Measurements from ENCODE around the gene JARID2. TPM values are rescaled to one million over a fixed set of nuclear protein-coding genes. Genes with fewer than 3 reads are reported as not detected.

JARID2 gene
- polyA plus RNA-seq, 5 donors, result 14.7 to 18.1 (median 17.7) TPM

GRCh38 chr6:15439410-15440025 lies 193.6 kb downstream of the JARID2 start:
- DNase-seq, result no peak

- no peak for DNase-seq
Measured at GRCh38 chr6:15440040-15440439, 194.2 kb downstream of the JARID2 start.

- no peak for DNase-seq
Measured at GRCh38 chr6:15441215-15441868, 195.5 kb downstream of the JARID2 start.

DNA sequence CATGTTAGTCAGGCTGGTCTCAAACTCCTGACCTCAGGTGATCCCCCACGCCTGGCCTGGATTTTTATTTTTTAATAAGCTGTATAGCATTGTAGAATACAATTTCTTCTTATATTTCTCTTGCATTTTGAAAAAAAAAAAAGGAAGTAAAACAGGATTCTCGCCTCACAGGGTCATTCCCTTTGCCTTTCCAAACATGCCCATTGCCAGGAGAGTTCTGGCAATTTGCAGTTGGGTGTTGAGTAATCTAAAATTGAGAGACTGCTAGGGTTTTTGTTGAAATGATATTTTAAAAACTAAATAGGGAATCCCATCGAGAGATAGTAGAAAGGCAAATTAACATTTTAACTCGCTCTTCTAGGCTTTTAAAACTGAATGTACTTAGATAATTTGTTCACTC lies 196.1 kb downstream of the JARID2 start:
- DNase-seq, result no peak

- DNase-seq, result no peak
Measured at GRCh38 chr6:15442467-15442866, 196.6 kb downstream of the JARID2 start.

DNA sequence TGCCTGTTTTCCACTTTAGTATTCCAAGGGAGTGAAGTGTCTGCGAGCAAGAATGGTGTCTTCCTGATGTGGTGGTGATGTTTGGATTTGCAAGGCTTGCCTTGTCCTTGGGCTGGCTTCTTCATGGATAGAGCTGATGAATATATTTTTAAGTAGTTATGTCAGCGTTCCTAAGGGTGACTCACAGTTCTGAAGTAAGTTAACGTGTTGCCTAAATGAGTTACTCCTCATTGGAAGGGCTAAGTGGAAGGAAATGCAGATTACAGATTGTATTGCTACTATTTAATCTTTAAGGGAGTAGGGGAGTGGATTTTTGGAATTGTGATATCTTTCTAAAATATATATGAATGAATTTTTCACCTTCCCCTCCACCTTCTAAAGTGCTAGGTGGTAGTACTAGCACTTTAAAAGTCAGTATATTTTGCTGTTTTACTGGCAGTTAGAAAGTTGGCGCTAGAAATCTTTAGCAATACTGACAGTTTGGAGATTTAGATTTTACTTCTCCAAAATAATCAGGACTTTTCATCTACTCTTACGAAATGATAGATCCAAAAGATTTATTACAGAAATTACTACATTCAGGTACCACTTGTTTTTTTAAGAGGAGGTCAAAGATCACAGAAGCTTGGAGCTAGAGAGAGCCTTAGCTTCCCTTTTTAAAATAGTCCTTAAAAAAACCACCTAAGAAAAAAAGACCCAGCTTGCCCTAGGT lies 197.4 kb downstream of the JARID2 start:
- DNase-seq, result no peak

DNA sequence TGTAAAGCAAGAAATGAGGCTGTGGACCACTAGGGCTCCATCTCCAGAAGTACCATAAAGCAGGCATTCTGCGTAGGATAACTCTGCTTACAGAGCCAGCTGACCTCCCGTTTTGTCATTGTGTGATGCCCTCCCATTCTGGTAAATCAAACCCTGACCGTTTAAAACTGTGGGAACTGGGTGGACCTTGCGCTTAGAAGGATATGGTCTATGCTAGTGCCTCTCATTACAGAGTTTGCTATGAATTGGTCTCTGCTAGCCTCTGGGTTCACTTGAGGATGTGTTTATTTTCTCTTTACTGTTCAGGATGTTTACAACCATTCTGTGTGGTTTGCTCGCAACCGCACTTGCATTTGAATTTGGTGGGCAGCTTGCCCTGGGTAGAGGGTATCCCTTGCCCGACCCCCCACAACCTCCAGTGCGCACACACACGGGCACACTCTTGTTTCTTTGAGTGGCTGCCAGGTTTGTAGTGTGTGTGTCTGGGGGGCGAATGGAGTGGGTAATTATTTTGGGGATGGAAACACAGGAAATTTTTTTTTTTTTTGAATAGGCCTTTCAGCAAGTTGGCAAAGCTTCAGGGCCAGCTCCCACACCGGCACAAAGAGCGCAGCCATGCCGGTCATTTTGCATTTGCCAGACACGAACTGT lies 198.3 kb downstream of the JARID2 start:
- DNase-seq, result no peak

- no peak for DNase-seq
Measured at GRCh38 chr6:15444881-15445280, 199.0 kb downstream of the JARID2 start.

- DNase-seq, result no peak
Measured at GRCh38 chr6:15447546-15448267, 201.8 kb downstream of the JARID2 start.

DNA sequence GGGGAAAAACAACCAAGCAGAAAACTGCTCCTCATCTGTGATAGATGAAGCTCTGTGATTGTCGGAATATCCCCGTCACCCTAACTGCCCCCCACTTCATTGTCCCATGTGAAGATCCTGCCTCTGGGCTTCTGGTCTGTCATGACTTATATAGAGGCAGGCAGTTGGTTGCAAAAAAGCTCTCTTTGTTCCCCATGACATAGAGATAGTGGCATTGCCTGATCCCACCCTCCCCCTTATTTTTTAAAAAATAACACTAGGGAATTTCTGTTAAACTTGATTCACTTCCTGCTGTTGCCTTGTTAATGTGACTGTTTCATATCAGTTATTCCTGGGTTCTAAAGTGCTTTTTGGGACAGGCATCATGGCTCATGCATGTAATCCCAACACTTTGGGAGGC lies 203.1 kb downstream of the JARID2 start:
- DNase-seq, result no peak

- DNase-seq, result no peak
Measured at GRCh38 chr6:15451738-15452137, 205.9 kb downstream of the JARID2 start.

DNA sequence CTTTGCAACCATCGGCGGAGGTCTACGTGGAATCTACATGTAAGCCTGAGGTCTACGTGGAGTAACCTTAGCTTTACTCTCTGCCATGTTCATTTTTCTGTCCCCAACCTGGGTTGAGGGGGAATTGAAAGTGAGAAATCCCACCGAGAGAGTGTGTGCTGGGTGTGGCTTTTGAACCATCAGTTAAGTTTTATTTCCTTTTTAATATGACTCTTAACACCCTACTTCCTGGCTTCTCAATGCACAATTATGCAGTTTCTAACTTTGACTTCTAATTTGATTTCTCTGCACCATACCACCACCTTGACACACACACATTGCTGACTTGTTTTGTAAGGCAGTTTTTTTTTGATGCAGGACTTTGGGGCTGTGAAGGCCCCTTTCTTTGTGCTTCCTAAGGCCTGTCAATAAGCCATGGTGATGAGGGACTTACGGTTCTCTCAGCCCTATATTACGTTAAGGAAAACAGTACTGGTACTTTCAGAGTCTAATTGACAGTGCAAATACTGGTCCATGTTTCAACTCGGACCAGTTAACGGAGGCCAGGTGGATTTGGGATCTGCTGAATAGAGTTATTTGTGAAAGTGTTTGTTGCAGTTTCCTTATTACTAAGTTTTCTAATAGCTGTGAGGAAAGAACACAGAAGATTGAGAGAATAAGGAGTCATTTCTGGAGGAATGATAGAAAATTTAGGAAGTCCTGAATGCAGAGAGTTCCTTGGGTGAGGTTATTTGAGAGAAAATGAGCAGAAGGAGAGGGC lies 206.5 kb downstream of the JARID2 start:
- no peak for DNase-seq

GRCh38 chr6:15453186-15453585 lies 207.3 kb downstream of the JARID2 start:
- no peak for DNase-seq

DNA sequence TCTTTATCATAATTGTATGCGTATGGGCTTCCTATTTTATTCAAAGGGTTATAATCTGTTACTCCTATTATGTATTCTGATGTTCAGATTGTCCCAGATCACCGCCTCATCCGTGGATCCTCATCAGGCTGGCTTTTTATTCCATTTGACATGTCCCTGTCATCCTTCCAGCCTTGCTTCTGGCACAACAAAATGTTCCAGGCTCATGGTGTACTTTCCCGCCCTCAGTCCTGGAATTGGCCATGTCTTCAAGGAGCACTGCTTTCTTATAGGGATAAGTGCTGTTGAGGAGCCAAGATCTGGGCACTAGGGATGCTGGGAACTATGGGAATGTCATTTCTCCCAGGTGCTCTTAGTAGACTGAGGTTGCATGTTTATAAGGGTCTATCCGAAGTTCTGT lies 207.8 kb downstream of the JARID2 start:
- DNase-seq, result no peak

- no peak for DNase-seq
Measured at GRCh38 chr6:15456422-15456821, 210.6 kb downstream of the JARID2 start.

DNA sequence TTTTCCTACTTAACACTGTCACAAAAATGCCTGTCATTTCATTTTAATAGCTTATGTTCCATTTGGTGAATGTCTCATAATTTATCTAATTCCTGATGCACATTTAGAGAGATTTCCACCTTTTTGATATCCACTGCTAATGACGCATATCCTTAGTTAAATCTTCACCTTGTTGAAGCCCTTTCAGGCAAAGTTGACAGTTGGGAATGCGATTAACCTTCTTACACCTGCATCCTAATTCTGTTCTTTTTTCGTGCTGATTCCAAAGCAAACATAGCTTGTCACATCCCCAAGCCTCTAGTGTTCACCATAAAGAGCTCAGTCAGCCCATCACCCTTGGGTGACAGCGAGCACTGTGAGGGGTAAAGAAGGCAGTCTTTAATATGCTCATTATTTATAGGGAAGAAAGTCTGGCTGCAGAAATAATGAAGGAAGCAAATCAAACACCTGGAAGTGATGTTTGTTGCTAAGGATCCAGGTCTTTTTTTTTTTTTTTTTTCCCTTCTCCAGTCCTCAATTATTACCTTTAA lies 211.3 kb downstream of the JARID2 start:
- no peak for DNase-seq

DNA sequence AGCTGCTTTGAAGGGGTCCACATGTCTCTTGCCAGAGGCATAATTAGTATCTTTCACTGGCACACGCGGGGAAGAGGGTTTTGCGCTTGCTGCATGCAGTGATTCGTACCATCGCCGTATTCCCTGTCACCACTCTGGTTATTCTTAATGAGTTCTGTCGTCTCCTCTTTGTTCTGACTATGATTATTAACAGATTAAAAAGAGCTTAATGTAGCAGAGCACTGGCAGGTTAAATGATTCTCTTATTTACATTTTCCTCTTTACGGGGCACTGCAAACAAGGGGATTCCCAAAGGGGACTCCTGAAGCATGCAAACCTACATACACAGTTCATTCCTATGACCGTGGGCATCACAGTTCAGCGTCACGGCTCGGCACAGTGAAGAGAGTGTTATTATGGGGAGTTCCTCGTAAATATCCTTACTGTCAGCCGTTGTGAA lies 212.2 kb downstream of the JARID2 start:
- no peak for DNase-seq

- DNase-seq, result no peak
Measured at GRCh38 chr6:15460110-15460727, 214.3 kb downstream of the JARID2 start.

- no peak for DNase-seq
Measured at GRCh38 chr6:15461127-15461944, 215.5 kb downstream of the JARID2 start.

DNA sequence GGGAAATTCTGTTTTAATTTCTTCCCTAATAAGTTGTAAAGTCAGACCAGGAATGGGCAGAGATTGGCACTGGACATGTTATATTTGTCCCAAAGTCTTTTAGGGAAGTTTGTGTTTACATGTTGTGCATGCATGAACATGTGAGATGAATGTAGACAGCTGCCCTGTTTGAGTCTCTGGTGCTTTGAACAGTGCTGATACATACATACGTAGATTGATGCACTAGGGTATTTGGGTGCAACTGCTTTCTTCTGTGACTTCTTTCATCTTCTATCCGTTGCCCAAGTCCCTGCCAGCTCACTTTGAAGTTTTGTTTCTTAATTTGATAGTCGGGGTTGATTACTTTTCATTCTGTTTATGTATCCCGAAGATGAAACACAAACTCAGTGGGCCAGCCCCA lies 216.4 kb downstream of the JARID2 start:
- DNase-seq, result no peak
